Erythroblast (primary cell): Measurements from ENCODE around the gene PSMD11.

ENCODE experiments used
- DNase-seq, 2 experiments: peaks; one replicate each; lab custom pipeline; 2025; lab: John Stamatoyannopoulos, UW
- GATA1 ChIP-seq: IDR thresholded peaks from 2 replicates; pipeline ENCODE4 v1.6.1; 2011; ENCODE audit warnings: low read depth, mild to moderate bottlenecking, control low read depth, low read length, moderate library complexity
- POLR2A ChIP-seq: IDR thresholded peaks from 2 replicates; pipeline ENCODE4 v1.6.1; 2011; ENCODE audit warnings: mild to moderate bottlenecking, low read length

The PSMD11 gene

GRCh38 chr17:32451879-32452278 lies 7.6 kb downstream of the PSMD11 start:
- DNase-seq, result no peak
- TF ChIP-seq GATA1 (no peak), POLR2A (no peak)

GRCh38 chr17:32452281-32452680 lies 8.0 kb downstream of the PSMD11 start:
- DNase-seq, result no peak
- TF ChIP-seq POLR2A, result no peak
- TF ChIP-seq GATA1, result no peak

- no peak for DNase-seq
- TF ChIP-seq GATA1 (no peak), POLR2A (no peak)
Observed at GRCh38 chr17:32453370-32453769, 9.1 kb downstream of the PSMD11 start.

- DNase-seq, result no peak
- no peak for TF ChIP-seq GATA1
- TF ChIP-seq POLR2A, result no peak
Observed at GRCh38 chr17:32458371-32458770, 14.1 kb downstream of the PSMD11 start.

GRCh38 chr17:32460054-32460453 lies 15.7 kb downstream of the PSMD11 start:
- TF ChIP-seq GATA1, result no peak
- TF ChIP-seq POLR2A, result no peak
- DNase-seq, result no peak

GRCh38 chr17:32461498-32461852 lies 17.2 kb downstream of the PSMD11 start:
- TF ChIP-seq POLR2A (no peak), GATA1 (no peak)
- DNase-seq, result no peak

GRCh38 chr17:32461853-32462617 lies 17.7 kb downstream of the PSMD11 start:
- peak; percentile 71 to 83 for DNase-seq
- TF ChIP-seq GATA1, result no peak

- DNase-seq, result no peak
- TF ChIP-seq POLR2A, result no peak
- no peak for TF ChIP-seq GATA1
Observed at GRCh38 chr17:32463304-32463703, 19.0 kb downstream of the PSMD11 start.

- TF ChIP-seq POLR2A, result no peak
- no peak for DNase-seq
Observed at GRCh38 chr17:32464374-32464773, 20.1 kb downstream of the PSMD11 start.

- no peak for TF ChIP-seq POLR2A
- no peak for TF ChIP-seq GATA1
- DNase-seq, result no peak
Observed at GRCh38 chr17:32467949-32468348, 23.6 kb downstream of the PSMD11 start.

- DNase-seq, result no peak
Observed at GRCh38 chr17:32470405-32471167, 26.3 kb downstream of the PSMD11 start.

GRCh38 chr17:32471652-32472051 lies 27.3 kb downstream of the PSMD11 start:
- DNase-seq, result no peak
- TF ChIP-seq GATA1 (no peak), POLR2A (no peak)

More at GRCh38 chr17:32470405-32471167, 26.3 kb downstream of the PSMD11 start:
- TF ChIP-seq POLR2A (no peak), GATA1 (no peak)

GRCh38 chr17:32475258-32475657 lies 30.9 kb downstream of the PSMD11 start:
- TF ChIP-seq POLR2A (no peak), GATA1 (no peak)
- no peak for DNase-seq

GRCh38 chr17:32477220-32477619 lies 32.9 kb downstream of the PSMD11 start:
- DNase-seq, result no peak
- TF ChIP-seq POLR2A, result no peak
- TF ChIP-seq GATA1, result no peak
